ENCODE measurements around the gene CAMK2N1. TPM values are rescaled to one million over a fixed set of nuclear protein-coding genes. Genes with fewer than 3 reads are reported as not detected.

CAMK2N1 gene
- total RNA-seq, 1 donor from 2014 or later: 11.3 TPM

DNA sequence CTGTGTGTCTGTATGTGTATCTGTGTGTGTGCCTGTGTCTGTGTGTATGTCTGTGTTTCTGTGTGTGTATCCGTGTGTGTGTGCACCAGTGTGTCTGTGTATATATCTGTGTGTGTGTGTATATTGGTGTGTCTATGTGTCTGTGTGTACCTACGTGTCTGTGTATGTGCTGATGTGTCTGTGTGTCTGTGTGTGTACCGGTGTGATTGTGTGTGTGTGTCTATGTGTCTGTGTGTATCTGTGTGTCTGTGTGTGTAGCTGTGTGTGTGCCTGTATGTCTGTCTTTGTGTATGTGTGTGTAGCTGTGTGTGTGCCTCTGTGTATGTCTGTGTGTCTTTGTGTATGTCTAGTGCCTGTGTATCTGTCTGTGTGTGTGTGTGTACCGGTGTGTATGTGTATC is 32.0 kb downstream of the CAMK2N1 start:
- peak; percentile 98 for FAIRE-seq
- DNase-seq (ENCODE audit: low read depth): no peak
- Histone ChIP-seq H3K36me3 (ENCODE audit: control insufficient read depth, insufficient read depth, low read length) (no peaks in the 10 kb centered on the region), H3K4me3 (ENCODE audit: low read depth, low read length) (no peak overlapping the region), H3K27me3 (ENCODE audit: control insufficient read depth, insufficient read depth, low read length) (peaks cover under 1% of the 10 kb centered on the region)
- TF ChIP-seq, protein P1, sequence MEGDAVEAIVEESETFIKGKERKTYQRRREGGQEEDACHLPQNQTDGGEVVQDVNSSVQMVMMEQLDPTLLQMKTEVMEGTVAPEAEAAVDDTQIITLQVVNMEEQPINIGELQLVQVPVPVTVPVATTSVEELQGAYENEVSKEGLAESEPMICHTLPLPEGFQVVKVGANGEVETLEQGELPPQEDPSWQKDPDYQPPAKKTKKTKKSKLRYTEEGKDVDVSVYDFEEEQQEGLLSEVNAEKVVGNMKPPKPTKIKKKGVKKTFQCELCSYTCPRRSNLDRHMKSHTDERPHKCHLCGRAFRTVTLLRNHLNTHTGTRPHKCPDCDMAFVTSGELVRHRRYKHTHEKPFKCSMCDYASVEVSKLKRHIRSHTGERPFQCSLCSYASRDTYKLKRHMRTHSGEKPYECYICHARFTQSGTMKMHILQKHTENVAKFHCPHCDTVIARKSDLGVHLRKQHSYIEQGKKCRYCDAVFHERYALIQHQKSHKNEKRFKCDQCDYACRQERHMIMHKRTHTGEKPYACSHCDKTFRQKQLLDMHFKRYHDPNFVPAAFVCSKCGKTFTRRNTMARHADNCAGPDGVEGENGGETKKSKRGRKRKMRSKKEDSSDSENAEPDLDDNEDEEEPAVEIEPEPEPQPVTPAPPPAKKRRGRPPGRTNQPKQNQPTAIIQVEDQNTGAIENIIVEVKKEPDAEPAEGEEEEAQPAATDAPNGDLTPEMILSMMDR (IDR thresholded peaks at IDR 0.05; ENCODE audit: insufficient read depth, low read length, severe bottlenecking): no peak

- no peak overlapping the region for H3K4me3 ChIP-seq (ENCODE audit: low read depth, low read length)
- FAIRE-seq: peak; percentile 52
- TF ChIP-seq, protein P1 (IDR thresholded peaks at IDR 0.05; ENCODE audit: insufficient read depth, low read length, severe bottlenecking): no peak
- H3K27me3 ChIP-seq (ENCODE audit: control insufficient read depth, insufficient read depth, low read length): no peaks in the 10 kb centered on the region
- no peaks in the 10 kb centered on the region for H3K36me3 ChIP-seq (ENCODE audit: control insufficient read depth, insufficient read depth, low read length)
- peak; percentile 94 for DNase-seq (ENCODE audit: low read depth)
These were observed 36.2 kb downstream of the CAMK2N1 start for GRCh38 chr1:20449735-20450311.

GRCh38 chr1:20448671-20449071 is 37.3 kb downstream of the CAMK2N1 start:
- H3K4me3 ChIP-seq (ENCODE audit: low read depth, low read length): no peak overlapping the region
- H3K27me3 ChIP-seq (ENCODE audit: control insufficient read depth, insufficient read depth, low read length): no peaks in the 10 kb centered on the region
- FAIRE-seq: no peak
- H3K36me3 ChIP-seq (ENCODE audit: control insufficient read depth, insufficient read depth, low read length): no peaks in the 10 kb centered on the region
- no peak for DNase-seq (ENCODE audit: low read depth)
- TF ChIP-seq, protein P1 (IDR thresholded peaks at IDR 0.05; ENCODE audit: insufficient read depth, low read length, severe bottlenecking): no peak

- FAIRE-seq: no peak
- Histone ChIP-seq H3K36me3 (ENCODE audit: control insufficient read depth, insufficient read depth, low read length) (no peaks in the 10 kb centered on the region), H3K4me3 (ENCODE audit: low read depth, low read length) (no peak overlapping the region), H3K27me3 (ENCODE audit: control insufficient read depth, insufficient read depth, low read length) (no peaks in the 10 kb centered on the region)
- DNase-seq (ENCODE audit: low read depth): no peak
- TF ChIP-seq, protein P1 (IDR thresholded peaks at IDR 0.05; ENCODE audit: insufficient read depth, low read length, severe bottlenecking): no peak
These were observed 38.2 kb downstream of the CAMK2N1 start for GRCh38 chr1:20447794-20448193.

DNA sequence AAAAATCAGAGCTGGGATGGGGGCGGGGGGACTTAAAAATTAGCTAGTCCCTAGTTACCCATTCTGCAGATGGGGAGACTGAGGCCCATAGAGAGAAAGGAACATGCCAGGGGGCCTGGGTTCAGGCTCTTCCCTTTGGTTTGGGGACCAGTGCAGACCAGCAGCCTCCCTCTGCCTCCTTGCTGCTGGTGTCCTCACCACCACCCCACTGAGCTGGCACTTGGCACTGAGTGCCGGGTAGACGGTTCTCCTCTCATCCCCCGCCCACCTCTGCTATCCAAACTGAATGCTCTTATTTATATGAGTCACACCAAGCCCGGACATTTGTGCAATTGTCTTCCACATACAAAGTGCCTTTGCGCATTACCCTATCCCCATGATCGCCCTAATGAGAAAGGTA is 39.2 kb downstream of the CAMK2N1 start:
- TF ChIP-seq, protein P1 (IDR thresholded peaks at IDR 0.05; ENCODE audit: insufficient read depth, low read length, severe bottlenecking): no peak
- Histone ChIP-seq H3K27me3 (ENCODE audit: control insufficient read depth, insufficient read depth, low read length) (no peaks in the 10 kb centered on the region), H3K4me3 (ENCODE audit: low read depth, low read length) (no peak overlapping the region), H3K36me3 (ENCODE audit: control insufficient read depth, insufficient read depth, low read length) (no peaks in the 10 kb centered on the region)
- FAIRE-seq (peak; percentile 62), DNase-seq (ENCODE audit: low read depth) (peak; percentile 68)

DNA sequence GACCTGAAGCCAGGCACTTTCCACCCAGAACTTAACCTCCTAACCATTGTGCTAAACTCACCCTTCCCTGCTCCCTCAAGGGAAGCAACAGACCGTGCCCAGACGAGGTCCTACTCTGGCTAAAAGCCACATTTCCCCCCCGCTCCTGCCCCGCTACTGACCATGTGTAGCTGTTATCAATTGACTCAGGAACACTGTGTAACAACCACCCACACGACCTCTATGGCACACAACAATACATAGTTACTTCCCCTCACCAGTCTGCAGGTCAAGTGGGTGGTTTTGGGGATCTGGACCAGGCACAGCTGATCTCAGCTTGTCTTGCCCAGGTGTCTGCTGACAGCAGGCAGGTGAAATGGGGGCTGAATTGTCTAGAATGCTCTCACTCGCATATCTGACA is 40.1 kb downstream of the CAMK2N1 start:
- Histone ChIP-seq H3K4me3 (ENCODE audit: low read depth, low read length) (no peak overlapping the region), H3K27me3 (ENCODE audit: control insufficient read depth, insufficient read depth, low read length) (no peaks in the 10 kb centered on the region), H3K36me3 (ENCODE audit: control insufficient read depth, insufficient read depth, low read length) (no peaks in the 10 kb centered on the region)
- DNase-seq (ENCODE audit: low read depth) (no peak), FAIRE-seq (peak; percentile 68)
- TF ChIP-seq, protein P1 (IDR thresholded peaks at IDR 0.05; ENCODE audit: insufficient read depth, low read length, severe bottlenecking): no peak

Measured in bronchial epithelial cell (primary cell).